ENCODE measurements around the gene MRC1. TPM values are rescaled to one million over a fixed set of nuclear protein-coding genes. Genes with fewer than 3 reads are reported as not detected.

MRC1 gene
- total RNA-seq: under 0.01 and 0.11 TPM in 2 replicates

GRCh38 chr10:17808971-17809841, at the start of gene MRC1:
Gene MRC1, plus strand, starts transcription at chr10:17809348. Its CDS starts 118 bp downstream, at chr10:17809466.

DNA sequence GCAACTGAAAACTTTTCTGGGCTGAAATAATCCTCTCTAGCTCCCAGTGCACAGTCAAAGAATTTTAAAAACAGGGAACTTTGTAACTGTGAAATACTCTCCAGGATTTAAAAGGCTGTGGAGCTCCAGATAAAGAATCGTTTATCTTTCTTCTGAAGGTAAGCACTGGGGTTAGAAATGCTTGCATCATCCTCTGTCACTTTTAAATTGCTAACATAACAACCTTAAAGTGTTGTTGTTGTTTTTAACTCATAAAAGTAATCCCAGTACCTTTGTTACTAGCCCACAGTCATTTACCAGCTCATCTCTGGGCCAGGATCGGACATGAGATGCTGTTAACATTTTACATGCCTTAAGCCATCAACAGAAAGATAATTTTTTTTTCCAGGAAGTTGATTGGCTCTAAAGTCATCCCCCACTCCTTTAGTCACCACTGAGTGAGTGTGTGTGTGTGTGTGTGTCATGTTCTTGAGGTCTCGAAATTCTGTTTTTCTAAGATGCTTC, 142.8 kb downstream of the MRC1 start, which contains the start of gene SLC39A12:
SLC39A12 (plus strand) TSS at position 51 of the 504 bp plus-strand sequence. CDS start 1,359 bp downstream, outside the sequence.

Small RNAs within 50 kb of the gene (small RNA-seq; reads per million reads assigned to genes)
- gene MIR511: 1.0 reads per million, percentile 58 among the genes with 10 or more reads in this experiment

Other genes with a start within 250 kb of the MRC1 start
- gene HACD1, start 192.0 kb upstream of the MRC1 start, total RNA-seq: 13.0 and 27.5 TPM in 2 replicates
- gene STAM, start 165.2 kb upstream of the MRC1 start, total RNA-seq: 31.4 and 60.2 TPM in 2 replicates
- 0.39 and 0.43 TPM in 2 replicates for gene TMEM236, start 57.1 kb upstream of the MRC1 start, total RNA-seq
- gene SLC39A12, start 142.6 kb downstream of the MRC1 start, total RNA-seq: not detected in 2 replicates

Measured in placental epithelial cell (primary cell).